HCT116 (cell line): ENCODE measurements around the gene TPD52L2. TPM values are rescaled to one million over a fixed set of nuclear protein-coding genes. Genes with fewer than 3 reads are reported as not detected.

ENCODE experiments used
- ATAC-seq: fragments of 200-7000 bp; cut with Tn5 transposase; 2 replicates; pipeline ENCODE4 v1.9.1; 2020; ENCODE audit warnings: mild to moderate bottlenecking, moderate library complexity
- BruUV-seq: library from RNA; stranded (reverse); fragments of 400-500 nt; replicated peaks from 2 replicates; lab custom pipeline; 2021; lab: Mats Ljungman, UMichigan
- CTCF ChIA-PET: fragments of 300-600 bp; sonication (Branson Sonifier 250); formaldehyde crosslinking; loops from one replicate; lab custom pipeline; 2021; ENCODE audit warnings: antibody characterized with exemption; lab: Charles Lee
- POLR2A ChIA-PET: fragments of 300-600, 350-600 bp; sonication (Branson Sonifier 250); formaldehyde crosslinking; loops from one replicate; lab custom pipeline; 2021; ENCODE audit warnings: antibody characterized with exemption; lab: Charles Lee
- RAD21 ChIA-PET, 2 experiments: fragments of 300-600 bp; sonication (Branson Sonifier 250); formaldehyde crosslinking; loops; one replicate each; lab custom pipeline; 2023; ENCODE audit warnings: low total read pairs in 2 of 2; ENCODE audit not compliant: uncharacterized antibody in 2 of 2, unreplicated experiment in 2 of 2, low non-redundant PET in 1 of 2; lab: Charles Lee
- DNase-seq: peaks from one replicate; pipeline ENCODE4 v3.0.0-alpha.2; 2010; ENCODE audit warnings: low read depth, low spot score
- H2AFZ ChIP-seq: fragments of 200-600 bp; shearing (Covaris generic), sonication (generic); 2 replicates; pipeline ENCODE4 v1.6.1; 2017; ENCODE audit warnings: low read depth, mixed run types, mixed read lengths, antibody characterized with exemption, low read length; ENCODE audit not compliant: poor library complexity, severe bottlenecking
- H3K27ac ChIP-seq: 2 replicates; pipeline ENCODE4 v1.5.1; 2012; ENCODE audit warnings: low read depth, low read length
- H3K27me3 ChIP-seq: fragments of 200-600 bp; sonication (generic); 2 replicates; pipeline ENCODE4 v1.6.1; 2016; ENCODE audit warnings: mixed run types, low read length, mixed read lengths; ENCODE audit not compliant: insufficient read depth
- H3K36me3 ChIP-seq, 2 experiments: fragments of 200-500 bp in 1 of 2; fragments of 200-600 bp in 1 of 2; sonication (Bioruptor generic) in 1 of 2; sonication (generic) in 1 of 2; 2 replicates each; pipeline versions ENCODE4 v1.5.1 to v1.6.1; 2014 to 2016; ENCODE audit warnings: low read length in 2 of 2, inconsistent platforms in 1 of 2, mixed read lengths in 1 of 2, mixed run types in 1 of 2; ENCODE audit not compliant: insufficient read depth in 2 of 2, control insufficient read depth in 1 of 2
- H3K4me1 ChIP-seq, 2 experiments: fragments of 200-600 bp in 1 of 2; sonication (generic) in 1 of 2; 2 replicates each; pipeline versions ENCODE4 v1.5.1 to v1.6.1; 2012 to 2017; ENCODE audit warnings: low read length in 2 of 2, inconsistent platforms in 1 of 2, mild to moderate bottlenecking in 1 of 2, mixed read lengths in 1 of 2, mixed run types in 1 of 2, moderate library complexity in 1 of 2; ENCODE audit not compliant: insufficient read depth in 2 of 2, control insufficient read depth in 1 of 2
- H3K4me2 ChIP-seq: fragments of 200-600 bp; sonication (generic); 2 replicates; pipeline ENCODE4 v1.6.1; 2017; ENCODE audit warnings: mixed run types, low read length, mixed read lengths
- H3K4me3 ChIP-seq, 2 experiments: fragments of 200-600 bp in 1 of 2; sonication (generic) in 1 of 2; replicated peaks in 1 of 2; 2 replicates each; pipeline ENCODE4 v1.5.1; 2011 to 2016; ENCODE audit warnings: low read length in 2 of 2, control low read depth in 1 of 2, low read depth in 1 of 2, mild to moderate bottlenecking in 1 of 2, mixed read lengths in 1 of 2, mixed run types in 1 of 2
- H3K79me2 ChIP-seq: fragments of 200-600 bp; sonication (generic); 2 replicates; pipeline ENCODE4 v1.6.1; 2017; ENCODE audit warnings: mild to moderate bottlenecking, mixed run types, low read length, moderate library complexity, mixed read lengths; ENCODE audit not compliant: insufficient read depth
- H3K9ac ChIP-seq: fragments of 200-600 bp; sonication (generic); 2 replicates; pipeline ENCODE4 v1.6.1; 2016; ENCODE audit warnings: low read length, mixed read lengths
- H3K9me2 ChIP-seq: fragments of 200-600 bp; sonication (generic), shearing (Covaris generic); 2 replicates; pipeline ENCODE4 v1.6.1; 2017; ENCODE audit warnings: mixed run types, mild to moderate bottlenecking, moderate library complexity; ENCODE audit not compliant: insufficient read depth
- H3K9me3 ChIP-seq, 2 experiments: fragments of 200-500 bp in 1 of 2; fragments of 200-600 bp in 1 of 2; sonication (Bioruptor generic) in 1 of 2; sonication (generic) in 1 of 2; 2 replicates each; pipeline ENCODE4 v1.6.1; 2014 to 2017; ENCODE audit warnings: low read length in 2 of 2, mixed read lengths in 2 of 2, inconsistent platforms in 1 of 2, low read depth in 1 of 2, mild to moderate bottlenecking in 1 of 2, mixed run types in 1 of 2, moderate library complexity in 1 of 2; ENCODE audit not compliant: control insufficient read depth in 1 of 2, insufficient read depth in 1 of 2
- H4K20me1 ChIP-seq: fragments of 200-600 bp; sonication (generic), shearing (Covaris generic); 2 replicates; pipeline ENCODE4 v1.6.1; 2017; ENCODE audit warnings: mixed run types, mild to moderate bottlenecking, moderate library complexity; ENCODE audit not compliant: insufficient read depth
- CEBPB ChIP-seq: IDR thresholded peaks from 2 replicates; pipeline ENCODE4 v1.6.1; 2012; ENCODE audit warnings: low read depth
- EGR1 ChIP-seq: IDR thresholded peaks from 2 replicates; pipeline ENCODE4 v1.6.1; 2012; ENCODE audit warnings: low read depth
- ELF1 ChIP-seq: IDR thresholded peaks from 2 replicates; pipeline ENCODE4 v1.6.1; 2012; ENCODE audit warnings: low read depth, borderline replicate concordance
- EZH2 ChIP-seq: fragments of 200-600 bp; sonication (generic); IDR thresholded peaks from 2 replicates; pipeline ENCODE4 v1.6.1; 2017; ENCODE audit warnings: antibody characterized with exemption, mixed run types
- EZH2phosphoT487 ChIP-seq: fragments of 200-600 bp; IDR thresholded peaks from 2 replicates; pipeline ENCODE4 v1.6.1; 2018; ENCODE audit warnings: antibody characterized with exemption, borderline replicate concordance
- MAX ChIP-seq: IDR thresholded peaks from 2 replicates; pipeline ENCODE4 v1.6.1; 2012
- POLR2AphosphoS5 ChIP-seq: IDR thresholded peaks from 2 replicates; pipeline ENCODE4 v1.6.1; 2011; ENCODE audit warnings: mild to moderate bottlenecking, low read depth, low read length, moderate library complexity
- SRF ChIP-seq: IDR thresholded peaks from 2 replicates; pipeline ENCODE4 v1.6.1; 2012; ENCODE audit warnings: low read depth
- YY1 ChIP-seq: IDR thresholded peaks from 2 replicates; pipeline ENCODE4 v1.6.1; 2011; ENCODE audit warnings: low read length, low read depth, moderate library complexity, mild to moderate bottlenecking; ENCODE audit not compliant: insufficient replicate concordance; ENCODE audit errors: extremely low read depth
- ZFX ChIP-seq: fragments of 450-650 bp; IDR thresholded peaks from 2 replicates; pipeline ENCODE4 v1.6.1; 2017
- ZNF274 ChIP-seq: fragments of 200-500 bp; sonication (Bioruptor generic); IDR thresholded peaks from 2 replicates; pipeline ENCODE4 v1.6.1; 2014; ENCODE audit warnings: mild to moderate bottlenecking, low read depth, low read length, inconsistent platforms
- intact Hi-C: fragments of 100-400 bp; cut with micrococcal nuclease; formaldehyde crosslinking; loops from 2 replicates; pipeline ENCODE4 v1.10.0; 2022
- total RNA-seq: library from RNA; stranded (reverse); gene quantifications from one replicate; pipeline ENCODE4 v1.2.1, GENCODE V29; 2021; ENCODE audit not compliant: unreplicated experiment
- TF ChIP-seq, protein P1 (sequence below), 3 experiments: fragments of 200-600 bp in 1 of 3; sonication (generic) in 1 of 3; IDR thresholded peaks in 2 of 3; conservative IDR thresholded peaks in 1 of 3; 2 replicates each; pipeline ENCODE4 v1.5.1; 2012 to 2017; ENCODE audit warnings: low read depth in 2 of 3, low read length in 2 of 3, antibody characterized with exemption in 1 of 3, borderline replicate concordance in 1 of 3, control low read depth in 1 of 3, mild to moderate bottlenecking in 1 of 3, mixed read lengths in 1 of 3, mixed run types in 1 of 3, moderate library complexity in 1 of 3; ENCODE audit not compliant: insufficient read depth in 1 of 3

Gene TPD52L2
- total RNA-seq, 1 experiment from 2014 or later, result 149 TPM

GRCh38 chr20:63863798-63864544 lies 1.1 kb upstream of the TPD52L2 start:
- ChIA-PET POLR2A (interaction anchor here (0.7 to 3.2 kb wide), 7 partner anchors 9 to 326 kb away, joined by 3 to 15 read pairs (median 4); partner anchors contain the start of genes ARFRP1, PTK6, RTEL1 and ZGPAT), RAD21 (interaction anchor here (1.0 to 1.7 kb wide), 4 partner anchors 165 to 326 kb away, joined by 3 to 8 read pairs (median 4); partner anchors contain the start of gene PTK6 (in 1 of the 2)), CTCF (interaction anchor here (0.9 to 2.0 kb wide), 6 partner anchors 30 to 320 kb away, joined by 3 to 13 read pairs (median 5); partner anchors contain the start of genes ARFRP1 and ZGPAT)
- H2AFZ ChIP-seq, result no peak overlapping the region
- TF ChIP-seq YY1 (no peak), MAX (no peak), EZH2phosphoT487 (no peak), SRF (no peak), ZFX (peak; percentile 48; the same call in 1 of the 2 replicates), POLR2AphosphoS5 (peak; percentile 76), CEBPB (no peak), EZH2 (no peak), ELF1 (no peak), ZNF274 (no peak), EGR1 (no peak)
- TF ChIP-seq, protein P1, sequence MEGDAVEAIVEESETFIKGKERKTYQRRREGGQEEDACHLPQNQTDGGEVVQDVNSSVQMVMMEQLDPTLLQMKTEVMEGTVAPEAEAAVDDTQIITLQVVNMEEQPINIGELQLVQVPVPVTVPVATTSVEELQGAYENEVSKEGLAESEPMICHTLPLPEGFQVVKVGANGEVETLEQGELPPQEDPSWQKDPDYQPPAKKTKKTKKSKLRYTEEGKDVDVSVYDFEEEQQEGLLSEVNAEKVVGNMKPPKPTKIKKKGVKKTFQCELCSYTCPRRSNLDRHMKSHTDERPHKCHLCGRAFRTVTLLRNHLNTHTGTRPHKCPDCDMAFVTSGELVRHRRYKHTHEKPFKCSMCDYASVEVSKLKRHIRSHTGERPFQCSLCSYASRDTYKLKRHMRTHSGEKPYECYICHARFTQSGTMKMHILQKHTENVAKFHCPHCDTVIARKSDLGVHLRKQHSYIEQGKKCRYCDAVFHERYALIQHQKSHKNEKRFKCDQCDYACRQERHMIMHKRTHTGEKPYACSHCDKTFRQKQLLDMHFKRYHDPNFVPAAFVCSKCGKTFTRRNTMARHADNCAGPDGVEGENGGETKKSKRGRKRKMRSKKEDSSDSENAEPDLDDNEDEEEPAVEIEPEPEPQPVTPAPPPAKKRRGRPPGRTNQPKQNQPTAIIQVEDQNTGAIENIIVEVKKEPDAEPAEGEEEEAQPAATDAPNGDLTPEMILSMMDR (IDR thresholded peaks at IDR 0.05 in 2 of 3, conservative IDR thresholded peaks at IDR 0.05 in 1 of 3; ENCODE audit: borderline replicate concordance in 1 of 3, insufficient read depth in 1 of 3, low read depth in 2 of 3, low read length in 2 of 3), result peak in 2 of 3 experiments; percentile 46 to 58; a peak in 4 of 6 replicates
- H3K27me3 ChIP-seq, result no peaks in the 10 kb centered on the region
- peak overlapping the region; percentile 100 for H3K9ac ChIP-seq
- H3K27ac ChIP-seq, result peak overlapping the region; percentile 93
- H3K9me3 ChIP-seq, result no peaks in the 10 kb centered on the region
- peaks cover 4 to 22% of the 10 kb centered on the region in 2 experiments for H3K36me3 ChIP-seq
- H3K4me3 ChIP-seq, result peak overlapping the region; percentile 86 to 100
- no peaks in the 10 kb centered on the region for H4K20me1 ChIP-seq
- H3K9me2 ChIP-seq, result no peaks in the 10 kb centered on the region
- ATAC-seq, result peak; percentile 58
- H3K79me2 ChIP-seq, result peaks cover 51% of the 10 kb centered on the region
- no TSS peak for BruUV-seq
- intact Hi-C loops, result loop anchor here (1.0 to 10.0 kb wide), 5 partner anchors 77 to 325 kb away; partner anchors contain the start of genes LIME1, SAMD10 and SLC2A4RG
- peaks cover 14 to 25% of the 10 kb centered on the region in 2 experiments for H3K4me1 ChIP-seq
- DNase-seq, result peak; percentile 60
- peak overlapping the region; percentile 88 for H3K4me2 ChIP-seq
